Activated naive CD4-positive, alpha-beta T cell treated with anti-CD3 and anti-CD28 coated beads, Interleukin-2, amount 50 U/mL, for 72 hours (primary cell): Measurements from ENCODE around the gene LRBA. TPM values are rescaled to one million over a fixed set of nuclear protein-coding genes. Genes with fewer than 3 reads are reported as not detected.

Experiments used
- ATAC-seq, 2 donors: fragments of 150-1000 bp; cut with Tn5 transposase; 2 replicates each; pipeline ENCODE4 v1.10.0; 2021; ENCODE audit warnings: mild to moderate bottlenecking in 2 of 2, moderate library complexity in 2 of 2
- DNase-seq, 2 donors: peaks; one replicate each; pipeline ENCODE4 v3.0.0; 2021 to 2022; ENCODE audit warnings: low spot score in 2 of 2
- H3K27ac Mint-ChIP-seq, 2 donors: one replicate each; pipeline ENCODE4 v1.8.0; 2022; ENCODE audit warnings: mild to moderate bottlenecking in 2 of 2, mixed read lengths in 2 of 2
- H3K36me3 Mint-ChIP-seq, 2 donors: one replicate each; pipeline ENCODE4 v1.8.0; 2022; ENCODE audit warnings: mixed read lengths in 2 of 2
- H3K9me3 Mint-ChIP-seq, 2 donors: one replicate each; pipeline ENCODE4 v1.8.0; 2022; ENCODE audit warnings: mixed read lengths in 2 of 2
- total RNA-seq, 2 donors: library from RNA; stranded (reverse); gene quantifications; one replicate each; pipeline ENCODE4 v1.2.3, GENCODE V29; 2022

LRBA gene
- total RNA-seq, 2 donors from 2014 or later, result 72.0 to 77.9 TPM

DNA sequence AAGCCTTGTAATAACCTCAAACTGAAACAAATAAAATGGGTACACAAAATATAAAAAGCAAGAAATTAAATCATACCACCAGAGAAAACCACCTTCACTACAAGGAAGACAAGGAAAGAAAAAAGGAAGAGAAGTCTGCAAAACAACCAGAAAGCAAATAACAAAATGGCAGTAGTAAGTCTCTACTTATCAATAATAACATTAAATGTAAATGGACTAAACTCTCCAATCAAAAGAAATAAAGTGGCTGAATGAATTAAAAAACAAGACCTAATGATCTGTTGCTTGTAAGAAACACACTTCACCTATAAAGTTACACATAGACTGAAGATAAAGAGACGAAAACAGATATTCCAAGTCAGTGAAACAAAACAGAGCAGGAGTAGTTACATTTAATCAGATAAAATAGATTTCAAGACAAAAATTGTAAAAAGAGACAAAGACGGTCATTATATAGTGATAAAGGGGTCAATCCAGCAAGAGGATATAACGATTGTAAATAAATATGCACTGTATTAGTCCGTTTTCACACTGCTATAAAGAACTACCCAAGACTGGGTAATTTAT lies 289.0 kb downstream of the LRBA start:
- Mint-ChIP-seq H3K9me3 (peaks cover 17 to 25% of the 10 kb centered on the region in 2 donors), H3K27ac (no peak overlapping the region), H3K36me3 (peaks cover 44 to 56% of the 10 kb centered on the region in 2 donors)
- ATAC-seq (no peak), DNase-seq (no peak)

DNA sequence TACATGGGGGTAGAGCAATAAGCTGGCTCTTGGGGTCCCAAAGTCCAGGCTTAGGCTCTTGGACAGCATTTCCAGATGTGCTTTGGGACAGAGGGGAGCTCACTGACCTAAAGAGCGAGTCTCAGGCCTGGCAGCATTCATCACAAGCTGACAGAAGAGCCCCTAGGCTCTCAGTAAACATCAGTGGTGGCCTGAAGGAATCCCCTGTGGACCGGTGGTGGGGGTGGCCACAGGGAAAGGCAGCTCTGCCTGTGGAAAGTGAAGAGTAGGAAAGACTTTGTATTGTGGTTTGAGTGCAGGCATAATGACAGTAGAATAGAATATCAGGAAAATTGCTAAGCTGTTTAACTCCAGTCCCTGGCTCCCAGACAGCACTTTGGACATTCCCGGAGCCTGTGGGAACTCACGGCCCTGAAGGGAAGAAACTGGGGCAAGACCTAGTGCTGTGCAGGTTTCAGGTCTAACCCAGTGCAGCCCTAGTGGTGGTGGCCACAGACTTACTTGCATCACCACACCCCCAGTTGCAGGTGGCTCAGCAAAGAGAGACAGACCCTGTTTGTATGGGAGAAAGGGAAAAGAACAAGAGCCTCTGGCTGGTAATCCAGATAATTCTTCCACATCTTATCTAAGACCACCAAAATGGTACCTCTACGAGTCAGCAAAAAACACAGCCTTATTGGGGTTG lies 291.2 kb downstream of the LRBA start:
- H3K36me3 Mint-ChIP-seq, result peaks cover 26 to 39% of the 10 kb centered on the region in 2 donors
- H3K9me3 Mint-ChIP-seq, result peaks cover 17 to 19% of the 10 kb centered on the region in 2 donors
- H3K27ac Mint-ChIP-seq, result no peak overlapping the region
- no peak for ATAC-seq
- DNase-seq, result no peak

GRCh38 chr4:150722908-150723362 lies 292.1 kb downstream of the LRBA start:
- H3K9me3 Mint-ChIP-seq, result peaks cover 13% of the 10 kb centered on the region in 2 donors
- H3K27ac Mint-ChIP-seq, result no peak overlapping the region
- DNase-seq, result no peak
- peaks cover 20 to 29% of the 10 kb centered on the region in 2 donors for H3K36me3 Mint-ChIP-seq
- no peak for ATAC-seq

DNA sequence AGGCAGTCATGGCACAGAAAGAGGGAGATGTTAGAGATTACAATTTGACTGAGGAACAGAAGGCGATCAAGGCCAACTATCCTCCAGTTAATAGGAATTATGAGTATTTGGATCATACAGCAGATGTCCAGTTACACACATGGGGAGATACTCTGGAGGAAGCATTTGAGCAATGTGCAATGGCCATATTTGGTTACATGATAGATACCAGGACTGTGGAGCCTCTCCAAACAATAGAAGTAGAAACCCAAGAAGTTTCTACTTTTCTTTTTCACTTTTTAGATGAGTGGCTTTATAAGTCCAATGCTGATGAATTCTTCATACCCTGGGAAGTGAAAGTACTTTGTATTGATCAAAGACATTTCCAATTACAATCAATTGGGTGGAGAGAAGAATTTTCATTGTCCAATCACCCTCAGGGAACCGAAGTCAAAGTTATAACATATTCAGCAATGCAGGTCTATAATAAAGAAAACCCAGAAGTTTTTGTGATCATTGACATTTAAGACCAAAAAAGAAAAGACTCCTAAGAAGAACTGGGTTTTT lies 294.0 kb downstream of the LRBA start:
- Mint-ChIP-seq H3K36me3 (peaks cover 10 to 12% of the 10 kb centered on the region in 2 donors), H3K9me3 (peaks cover 3 to 6% of the 10 kb centered on the region in 2 donors), H3K27ac (no peak overlapping the region)
- ATAC-seq (peak in 1 of 2 donors; percentile 68), DNase-seq (no peak)

GRCh38 chr4:150717952-150718351 lies 297.1 kb downstream of the LRBA start:
- Mint-ChIP-seq H3K27ac (no peak overlapping the region), H3K36me3 (no peaks in the 10 kb centered on the region), H3K9me3 (no peaks in the 10 kb centered on the region)
- ATAC-seq (no peak), DNase-seq (no peak)

- DNase-seq, result no peak
- ATAC-seq, result no peak
- Mint-ChIP-seq H3K36me3 (no peaks in the 10 kb centered on the region), H3K27ac (no peak overlapping the region), H3K9me3 (no peaks in the 10 kb centered on the region)
Observed at GRCh38 chr4:150714462-150715438, 300.3 kb downstream of the LRBA start.

DNA sequence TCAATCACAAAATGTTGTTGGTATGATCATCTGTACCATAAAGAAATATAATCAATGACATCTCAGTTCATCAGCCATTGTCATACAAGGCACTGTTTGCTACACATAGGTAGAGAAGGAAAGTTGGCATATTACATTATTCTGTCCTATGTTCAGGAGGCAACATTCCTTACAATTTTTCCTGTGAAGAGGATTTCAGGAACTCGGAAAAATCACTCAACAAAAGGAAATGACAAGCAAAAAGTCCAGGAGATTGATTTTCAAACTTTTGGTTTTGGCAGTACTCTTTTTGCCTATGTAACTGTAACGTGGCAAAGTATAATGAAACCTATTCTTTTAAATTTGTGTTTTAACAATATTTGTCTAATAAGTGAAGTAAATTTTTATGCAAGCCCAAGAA lies 301.8 kb downstream of the LRBA start:
- ATAC-seq (no peak), DNase-seq (no peak)
- no peaks in the 10 kb centered on the region for H3K36me3 Mint-ChIP-seq
- no peaks in the 10 kb centered on the region for H3K9me3 Mint-ChIP-seq
- no peak overlapping the region for H3K27ac Mint-ChIP-seq

- ATAC-seq (no peak), DNase-seq (no peak)
- Mint-ChIP-seq H3K36me3 (no peaks in the 10 kb centered on the region), H3K27ac (no peak overlapping the region), H3K9me3 (no peaks in the 10 kb centered on the region)
Observed at GRCh38 chr4:150710770-150711375, 304.2 kb downstream of the LRBA start.

GRCh38 chr4:150708004-150708403 lies 307.1 kb downstream of the LRBA start:
- Mint-ChIP-seq H3K27ac (no peak overlapping the region), H3K9me3 (no peaks in the 10 kb centered on the region), H3K36me3 (no peaks in the 10 kb centered on the region)
- ATAC-seq (no peak), DNase-seq (no peak)

DNA sequence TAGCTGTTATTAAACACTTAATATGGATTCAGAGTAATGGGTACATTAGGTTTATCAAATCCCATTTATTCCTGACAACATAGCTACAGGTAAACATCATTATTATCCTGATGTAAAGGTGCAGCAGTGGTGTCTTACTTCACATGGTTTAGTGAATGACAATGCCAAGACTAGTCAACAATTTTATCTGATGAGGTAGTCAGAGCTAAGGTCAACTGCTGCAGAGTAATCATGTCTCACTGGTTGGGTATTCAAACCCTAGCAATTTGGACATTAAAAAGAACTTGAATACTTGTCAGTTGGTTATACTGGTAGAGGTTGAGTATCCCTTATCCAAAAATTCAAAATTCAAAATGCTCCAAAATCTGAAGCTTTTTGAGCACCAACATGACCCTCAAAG lies 315.5 kb downstream of the LRBA start:
- ATAC-seq, result no peak
- Mint-ChIP-seq H3K27ac (no peak overlapping the region), H3K9me3 (no peaks in the 10 kb centered on the region), H3K36me3 (no peaks in the 10 kb centered on the region)
- no peak for DNase-seq

GRCh38 chr4:150695162-150695561 lies 319.9 kb downstream of the LRBA start:
- Mint-ChIP-seq H3K36me3 (no peaks in the 10 kb centered on the region), H3K27ac (no peak overlapping the region), H3K9me3 (no peaks in the 10 kb centered on the region)
- DNase-seq (no peak), ATAC-seq (peak in 1 of 2 donors; percentile 52)

DNA sequence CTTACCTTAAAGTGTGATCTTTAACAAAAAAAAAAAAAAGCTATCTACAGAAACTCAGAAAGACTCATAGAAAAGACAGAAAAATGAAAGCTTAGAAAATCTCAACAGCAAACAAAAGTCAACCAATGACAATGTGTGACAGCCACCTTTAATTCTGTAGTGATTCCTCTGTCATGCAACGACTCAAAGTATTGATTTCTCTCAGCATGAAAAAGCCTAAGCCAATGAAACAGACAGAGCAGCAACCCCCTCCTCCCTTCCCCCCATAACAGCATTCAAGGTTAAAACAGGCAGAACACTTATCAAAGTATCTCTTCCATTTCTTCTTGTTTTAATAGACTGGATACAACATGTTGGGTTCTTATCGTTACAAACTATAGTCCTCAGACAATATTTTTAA lies 320.6 kb downstream of the LRBA start:
- DNase-seq (no peak), ATAC-seq (peak in 1 of 2 donors; percentile 94)
- Mint-ChIP-seq H3K27ac (no peak overlapping the region), H3K36me3 (no peaks in the 10 kb centered on the region), H3K9me3 (no peaks in the 10 kb centered on the region)

GRCh38 chr4:150683775-150684350 lies 331.2 kb downstream of the LRBA start:
- no peak for DNase-seq

GRCh38 chr4:150682126-150682525 lies 333.0 kb downstream of the LRBA start:
- H3K9me3 Mint-ChIP-seq, result no peaks in the 10 kb centered on the region
- H3K36me3 Mint-ChIP-seq, result no peaks in the 10 kb centered on the region
- H3K27ac Mint-ChIP-seq, result no peak overlapping the region
- DNase-seq (no peak), ATAC-seq (no peak)

More at GRCh38 chr4:150683775-150684350, 331.2 kb downstream of the LRBA start:
- H3K27ac Mint-ChIP-seq, result no peak overlapping the region
- ATAC-seq, result no peak
- H3K9me3 Mint-ChIP-seq, result no peaks in the 10 kb centered on the region
- no peaks in the 10 kb centered on the region for H3K36me3 Mint-ChIP-seq

DNA sequence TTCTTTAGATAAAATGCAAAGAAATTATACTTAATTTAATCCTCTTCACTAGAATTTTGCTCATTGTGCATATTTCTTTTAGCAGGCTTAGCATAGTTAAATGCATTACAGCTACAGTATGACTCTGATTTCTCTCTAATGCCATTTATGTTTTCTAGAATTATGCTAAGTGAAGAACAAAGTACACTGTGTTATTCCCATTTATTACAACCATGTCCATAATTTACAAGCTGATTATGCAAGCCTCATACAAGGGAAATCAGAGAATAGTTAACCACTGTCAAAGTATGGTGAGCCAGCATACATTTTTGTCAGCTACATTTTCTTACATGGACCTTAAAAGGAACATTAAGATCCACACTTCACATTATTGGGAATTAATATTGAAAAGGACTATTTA lies 334.0 kb downstream of the LRBA start:
- no peak overlapping the region for H3K27ac Mint-ChIP-seq
- ATAC-seq (no peak), DNase-seq (no peak)
- H3K36me3 Mint-ChIP-seq, result no peaks in the 10 kb centered on the region
- no peaks in the 10 kb centered on the region for H3K9me3 Mint-ChIP-seq

GRCh38 chr4:150680651-150681050 lies 334.4 kb downstream of the LRBA start:
- Mint-ChIP-seq H3K9me3 (no peaks in the 10 kb centered on the region), H3K36me3 (no peaks in the 10 kb centered on the region), H3K27ac (no peak overlapping the region)
- no peak for DNase-seq
- ATAC-seq, result no peak
